Astrocyte (in vitro differentiated cells and primary cell): ENCODE data around the gene USP3. TPM values are rescaled to one million over a fixed set of nuclear protein-coding genes. Genes with fewer than 3 reads are reported as not detected.

Source experiments
- DNase-seq: peaks from one replicate; pipeline ENCODE4 v3.0.0-alpha.2; 2010; ENCODE audit warnings: low read depth
- FAIRE-seq: peaks from 2 replicates; lab custom pipeline; 2011; peaks lifted over from hg19 to GRCh38; lab: Jason Lieb, UNC
- H2AFZ ChIP-seq: 2 replicates; pipeline ENCODE4 v1.6.0; 2012; ENCODE audit warnings: low read depth, low read length, inconsistent platforms
- H3K27ac ChIP-seq: 2 replicates; pipeline ENCODE4 v1.5.1; 2011; ENCODE audit warnings: low read depth, low read length, inconsistent platforms
- H3K27me3 ChIP-seq: 2 replicates; pipeline ENCODE4 v1.6.0; 2011; ENCODE audit warnings: low read length, inconsistent platforms; ENCODE audit not compliant: insufficient read depth
- H3K36me3 ChIP-seq: 2 replicates; pipeline ENCODE4 v1.5.1; 2011; ENCODE audit warnings: low read length, inconsistent platforms; ENCODE audit not compliant: insufficient read depth
- H3K4me1 ChIP-seq: 2 replicates; pipeline ENCODE4 v1.5.1; 2011; ENCODE audit warnings: low read length, inconsistent platforms; ENCODE audit not compliant: insufficient read depth
- H3K4me2 ChIP-seq: 2 replicates; pipeline ENCODE4 v1.6.0; 2012; ENCODE audit warnings: low read length, inconsistent platforms
- H3K4me3 ChIP-seq: 2 replicates; pipeline ENCODE4 v1.5.1; 2011; ENCODE audit warnings: low read depth, mild to moderate bottlenecking, low read length, inconsistent platforms; ENCODE audit not compliant: insufficient read depth
- H3K79me2 ChIP-seq: 2 replicates; pipeline ENCODE4 v1.6.0; 2012; ENCODE audit warnings: mild to moderate bottlenecking, low read length, inconsistent platforms; ENCODE audit not compliant: insufficient read depth
- H3K9ac ChIP-seq: 2 replicates; pipeline ENCODE4 v1.6.0; 2012; ENCODE audit warnings: mild to moderate bottlenecking, low read length, inconsistent platforms
- H3K9me3 ChIP-seq: 2 replicates; pipeline ENCODE4 v1.5.1; 2012; ENCODE audit warnings: low read depth, mild to moderate bottlenecking, low read length, inconsistent platforms; ENCODE audit not compliant: insufficient read depth
- H4K20me1 ChIP-seq: 2 replicates; pipeline ENCODE4 v1.6.0; 2012; ENCODE audit warnings: low read length, inconsistent platforms; ENCODE audit not compliant: insufficient read depth
- H3K27ac Mint-ChIP-seq: one replicate; pipeline ENCODE4 v1.8.0; 2021; ENCODE audit warnings: mild to moderate bottlenecking, mixed read lengths; ENCODE audit not compliant: unreplicated experiment
- H3K27me3 Mint-ChIP-seq: one replicate; pipeline ENCODE4 v1.8.0; 2021; ENCODE audit warnings: low read depth, mixed read lengths; ENCODE audit not compliant: unreplicated experiment
- H3K36me3 Mint-ChIP-seq: one replicate; pipeline ENCODE4 v1.8.0; 2021; ENCODE audit warnings: low read depth, mixed read lengths; ENCODE audit not compliant: unreplicated experiment
- H3K4me1 Mint-ChIP-seq: one replicate; pipeline ENCODE4 v1.8.0; 2021; ENCODE audit warnings: low read depth, mixed read lengths; ENCODE audit not compliant: unreplicated experiment
- H3K4me3 Mint-ChIP-seq: one replicate; pipeline ENCODE4 v1.8.0; 2021; ENCODE audit warnings: mild to moderate bottlenecking, moderate library complexity, mixed read lengths; ENCODE audit not compliant: unreplicated experiment
- H3K9me3 Mint-ChIP-seq: one replicate; pipeline ENCODE4 v1.8.0; 2021; ENCODE audit warnings: mild to moderate bottlenecking, mixed read lengths; ENCODE audit not compliant: unreplicated experiment
- CTCF ChIP-seq: IDR thresholded peaks from 2 replicates; pipeline ENCODE4 v1.5.1; 2011; ENCODE audit warnings: low read depth, mild to moderate bottlenecking, inconsistent platforms, low read length, moderate library complexity; ENCODE audit not compliant: insufficient read depth
- EZH2 ChIP-seq: IDR thresholded peaks from 2 replicates; pipeline ENCODE4 v1.6.1; 2012; ENCODE audit warnings: mild to moderate bottlenecking, low read length, inconsistent platforms; ENCODE audit not compliant: insufficient read depth
- total RNA-seq: library from RNA; stranded (reverse); gene quantifications from 2 replicates; pipeline ENCODE4 v1.2.1, GENCODE V29; 2021

Gene USP3
- total RNA-seq, 1 donor from 2014 or later = 38.1 TPM

- H3K4me1 Mint-ChIP-seq = peaks cover 54% of the 10 kb centered on the region
- peaks cover 17% of the 10 kb centered on the region for H3K36me3 Mint-ChIP-seq
- Histone ChIP-seq H3K79me2 (no peaks in the 10 kb centered on the region), H3K9ac (no peak overlapping the region), H3K36me3 (peaks cover 16% of the 10 kb centered on the region), H3K4me2 (no peak overlapping the region), H3K9me3 (no peaks in the 10 kb centered on the region), H3K4me3 (no peak overlapping the region), H3K27ac (no peak overlapping the region), H3K27me3 (no peaks in the 10 kb centered on the region), H4K20me1 (no peaks in the 10 kb centered on the region), H2AFZ (no peak overlapping the region), H3K4me1 (peaks cover 28% of the 10 kb centered on the region)
- TF ChIP-seq EZH2 = no peak
- TF ChIP-seq CTCF = no peak
- no peak overlapping the region for H3K4me3 Mint-ChIP-seq
- H3K27me3 Mint-ChIP-seq = no peaks in the 10 kb centered on the region
- no peak for FAIRE-seq
- no peaks in the 10 kb centered on the region for H3K9me3 Mint-ChIP-seq
- DNase-seq = no peak
- H3K27ac Mint-ChIP-seq = no peak overlapping the region
Measured at GRCh38 chr15:63556736-63557135, 52.3 kb downstream of the USP3 start.

DNA sequence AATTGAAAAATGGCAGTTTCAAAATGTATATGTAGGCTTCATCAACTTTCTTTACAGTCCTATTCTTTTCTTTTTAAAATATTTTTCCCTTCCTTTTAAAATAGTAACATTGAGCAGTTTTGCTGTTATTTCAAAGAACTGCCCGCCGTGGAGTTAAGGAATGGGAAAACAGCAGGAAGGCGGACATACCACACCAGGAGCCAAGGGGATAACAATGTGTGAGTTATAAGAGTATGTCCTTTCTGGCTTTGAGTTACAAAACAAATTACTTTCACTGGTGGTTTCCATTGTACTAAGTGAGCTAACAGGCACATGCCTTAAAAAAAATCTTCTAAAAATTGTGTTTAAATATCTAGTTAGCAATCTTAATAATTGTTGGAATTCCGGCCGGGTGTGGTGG, 55.4 kb downstream of the USP3 start:
- Histone ChIP-seq H3K79me2 (no peaks in the 10 kb centered on the region), H3K27ac (no peak overlapping the region), H3K9me3 (no peaks in the 10 kb centered on the region), H3K4me3 (no peak overlapping the region), H4K20me1 (no peaks in the 10 kb centered on the region), H3K36me3 (peaks cover 31% of the 10 kb centered on the region), H3K4me1 (no peaks in the 10 kb centered on the region), H2AFZ (no peak overlapping the region), H3K4me2 (no peak overlapping the region), H3K9ac (no peak overlapping the region), H3K27me3 (no peaks in the 10 kb centered on the region)
- no peak for FAIRE-seq
- no peaks in the 10 kb centered on the region for H3K9me3 Mint-ChIP-seq
- H3K27ac Mint-ChIP-seq = no peak overlapping the region
- H3K4me1 Mint-ChIP-seq = peaks cover 27% of the 10 kb centered on the region
- DNase-seq = no peak
- no peaks in the 10 kb centered on the region for H3K27me3 Mint-ChIP-seq
- H3K4me3 Mint-ChIP-seq = no peak overlapping the region
- peaks cover 22% of the 10 kb centered on the region for H3K36me3 Mint-ChIP-seq
- TF ChIP-seq EZH2 = no peak
- no peak for TF ChIP-seq CTCF

GRCh38 chr15:63560741-63561448, 56.5 kb downstream of the USP3 start:
- H3K27me3 Mint-ChIP-seq = no peaks in the 10 kb centered on the region

More at GRCh38 chr15:63560741-63561448, 56.5 kb downstream of the USP3 start:
- DNase-seq (no peak), FAIRE-seq (no peak)
- Histone ChIP-seq H3K27ac (no peak overlapping the region), H3K27me3 (no peaks in the 10 kb centered on the region), H4K20me1 (no peaks in the 10 kb centered on the region), H3K4me3 (no peak overlapping the region), H3K36me3 (peaks cover 33% of the 10 kb centered on the region), H3K4me1 (no peaks in the 10 kb centered on the region), H2AFZ (no peak overlapping the region), H3K9ac (no peak overlapping the region), H3K9me3 (no peaks in the 10 kb centered on the region), H3K4me2 (no peak overlapping the region), H3K79me2 (no peaks in the 10 kb centered on the region)
- Mint-ChIP-seq H3K36me3 (peaks cover 22% of the 10 kb centered on the region), H3K4me1 (peaks cover 21% of the 10 kb centered on the region), H3K27ac (no peak overlapping the region), H3K4me3 (no peak overlapping the region), H3K9me3 (no peaks in the 10 kb centered on the region)
- TF ChIP-seq EZH2 (no peak), CTCF (no peak)
